ENCODE results near the gene TRNT1. TPM values are rescaled to one million over a fixed set of nuclear protein-coding genes. Genes with fewer than 3 reads are reported as not detected.

The TRNT1 gene
- polyA plus RNA-seq, 1 donor (not counting 4 experiments of a cell fraction or from before 2014, with no cell fraction given) = 13.0 TPM

GRCh38 chr3:3110749-3111361 is 15.9 kb upstream of the TRNT1 start:
- no peaks in the 10 kb centered on the region for H3K27me3 ChIP-seq (ENCODE audit: control insufficient read depth, extremely low read depth, insufficient read depth, low read length)
- TF ChIP-seq EZH2 (IDR thresholded peaks at IDR 0.05; ENCODE audit: low read length) (no peak), CTCF (optimal IDR thresholded peaks at IDR 0.05 in 1 of 3, IDR thresholded peaks at IDR 0.05 in 1 of 3, conservative IDR thresholded peaks at IDR 0.05 in 1 of 3; ENCODE audit: extremely low read depth in 1 of 3, insufficient read depth in 2 of 3, low read length in 3 of 3) (no peak)
- FAIRE-seq (no peak), DNase-seq (ENCODE audit: low read depth, low spot score) (no peak)
- dilution Hi-C loops (cut with MboI; ENCODE audit: extremely low pct_ligation_motif_present, low sequenced_read_pairs) = no loop called here
- no peaks in the 10 kb centered on the region for H3K79me2 ChIP-seq (ENCODE audit: control insufficient read depth, insufficient read depth, low read length)
- H3K4me2 ChIP-seq (ENCODE audit: control insufficient read depth, extremely low read depth, insufficient read depth, low read depth, low read length) = no peak overlapping the region
- no peaks in the 10 kb centered on the region for H3K9me1 ChIP-seq (ENCODE audit: control insufficient read depth, extremely low read depth, insufficient read depth, low read length)
- no peak overlapping the region for H3K27ac ChIP-seq (ENCODE audit: control insufficient read depth, insufficient read depth, low read length)
- no peaks in the 10 kb centered on the region for H4K20me1 ChIP-seq (ENCODE audit: control insufficient read depth, extremely low read depth, insufficient read depth, low read length)
- H3K9me3 ChIP-seq (ENCODE audit: control insufficient read depth, low read depth, low read length) = no peaks in the 10 kb centered on the region
- no peak overlapping the region for H3K9ac ChIP-seq (ENCODE audit: control insufficient read depth, extremely low read depth, insufficient read depth, low read length)
- no peaks in the 10 kb centered on the region for H3K4me1 ChIP-seq (ENCODE audit: control insufficient read depth, extremely low read depth, insufficient read depth, low read length)
- no peak overlapping the region for H2AFZ ChIP-seq (ENCODE audit: control insufficient read depth, low read length)
- no peaks in the 10 kb centered on the region for H3K36me3 ChIP-seq (ENCODE audit: control insufficient read depth in 2 of 2, extremely low read depth in 1 of 2, insufficient read depth in 2 of 2, low read length in 2 of 2)
- H3K4me3 ChIP-seq (ENCODE audit: control insufficient read depth in 2 of 3, extremely low read depth in 1 of 3, insufficient read depth in 2 of 3, low read depth in 1 of 3, low read length in 3 of 3) = no peak overlapping the region

- no peak for TF ChIP-seq CTCF (optimal IDR thresholded peaks at IDR 0.05 in 1 of 3, IDR thresholded peaks at IDR 0.05 in 1 of 3, conservative IDR thresholded peaks at IDR 0.05 in 1 of 3; ENCODE audit: extremely low read depth in 1 of 3, insufficient read depth in 2 of 3, low read length in 3 of 3)
- no peak for TF ChIP-seq EZH2 (IDR thresholded peaks at IDR 0.05; ENCODE audit: low read length)
- H3K4me2 ChIP-seq (ENCODE audit: control insufficient read depth, extremely low read depth, insufficient read depth, low read depth, low read length) = no peak overlapping the region
- H4K20me1 ChIP-seq (ENCODE audit: control insufficient read depth, extremely low read depth, insufficient read depth, low read length) = no peaks in the 10 kb centered on the region
- no peaks in the 10 kb centered on the region for H3K4me1 ChIP-seq (ENCODE audit: control insufficient read depth, extremely low read depth, insufficient read depth, low read length)
- H3K9ac ChIP-seq (ENCODE audit: control insufficient read depth, extremely low read depth, insufficient read depth, low read length) = no peak overlapping the region
- H3K9me3 ChIP-seq (ENCODE audit: control insufficient read depth, low read depth, low read length) = no peaks in the 10 kb centered on the region
- H3K4me3 ChIP-seq (ENCODE audit: control insufficient read depth in 2 of 3, extremely low read depth in 1 of 3, insufficient read depth in 2 of 3, low read depth in 1 of 3, low read length in 3 of 3) = no peak overlapping the region
- FAIRE-seq = no peak
- DNase-seq (ENCODE audit: low read depth, low spot score) = no peak
- no peaks in the 10 kb centered on the region for H3K9me1 ChIP-seq (ENCODE audit: control insufficient read depth, extremely low read depth, insufficient read depth, low read length)
- no peaks in the 10 kb centered on the region for H3K27me3 ChIP-seq (ENCODE audit: control insufficient read depth, extremely low read depth, insufficient read depth, low read length)
- no peaks in the 10 kb centered on the region for H3K36me3 ChIP-seq (ENCODE audit: control insufficient read depth in 2 of 2, extremely low read depth in 1 of 2, insufficient read depth in 2 of 2, low read length in 2 of 2)
- H3K79me2 ChIP-seq (ENCODE audit: control insufficient read depth, insufficient read depth, low read length) = no peaks in the 10 kb centered on the region
- dilution Hi-C loops (cut with MboI; ENCODE audit: extremely low pct_ligation_motif_present, low sequenced_read_pairs) = no loop called here
- no peak overlapping the region for H3K27ac ChIP-seq (ENCODE audit: control insufficient read depth, insufficient read depth, low read length)
- no peak overlapping the region for H2AFZ ChIP-seq (ENCODE audit: control insufficient read depth, low read length)
Measured at GRCh38 chr3:3113042-3113709, 13.6 kb upstream of the TRNT1 start.

All from keratinocyte (primary cell).